Right atrium auricular region (tissue), 2 donors: ENCODE results near the gene MRPL12. TPM values are rescaled to one million over a fixed set of nuclear protein-coding genes. Genes with fewer than 3 reads are reported as not detected.

Experiments
- DNase-seq: peaks from one replicate; pipeline ENCODE4 v3.0.0-alpha.2; 2019; ENCODE audit warnings: low spot score
- H3K27ac ChIP-seq, 2 donors: fragments of 200-600 bp; sonication (generic); 1 replicate in 1 of 2; 2 replicates in 1 of 2; pipeline ENCODE4 v1.5.1; 2016 to 2019
- H3K27me3 ChIP-seq, 2 donors: fragments of 200-600 bp; sonication (generic); one replicate each; pipeline versions ENCODE4 v1.5.1 to v1.6.0; 2017 to 2019
- H3K36me3 ChIP-seq: fragments of 200-600 bp; sonication (generic); one replicate; pipeline ENCODE4 v1.5.1; 2016
- H3K4me1 ChIP-seq, 2 donors: fragments of 200-600 bp; sonication (generic); one replicate each; pipeline versions ENCODE4 v1.5.1 to v1.6.0; 2017 to 2019
- H3K4me3 ChIP-seq, 2 donors: fragments of 200-600 bp; sonication (generic); 1 replicate in 1 of 2; 2 replicates in 1 of 2; pipeline ENCODE4 v1.5.1; 2017 to 2019; ENCODE audit warnings: mild to moderate bottlenecking in 1 of 2, moderate library complexity in 1 of 2
- H3K9me3 ChIP-seq, 2 donors: fragments of 200-600 bp; sonication (generic); one replicate each; pipeline ENCODE4 v1.5.1; 2019
- total RNA-seq, 2 donors: library from RNA; depleted of rRNA; stranded (reverse); fragments of >200 nt; gene quantifications; one replicate each; pipeline ENCODE4 v1.1.0, GENCODE V29; 2016
- TF ChIP-seq, protein P1 (sequence below), 2 donors: fragments of 200-600 bp; sonication (generic); IDR thresholded peaks; one replicate each; pipeline ENCODE4 v1.5.1; 2019; ENCODE audit warnings: antibody characterized with exemption in 2 of 2

MRPL12 gene
- total RNA-seq, 2 donors from 2014 or later: 87.9 to 127 TPM

DNA sequence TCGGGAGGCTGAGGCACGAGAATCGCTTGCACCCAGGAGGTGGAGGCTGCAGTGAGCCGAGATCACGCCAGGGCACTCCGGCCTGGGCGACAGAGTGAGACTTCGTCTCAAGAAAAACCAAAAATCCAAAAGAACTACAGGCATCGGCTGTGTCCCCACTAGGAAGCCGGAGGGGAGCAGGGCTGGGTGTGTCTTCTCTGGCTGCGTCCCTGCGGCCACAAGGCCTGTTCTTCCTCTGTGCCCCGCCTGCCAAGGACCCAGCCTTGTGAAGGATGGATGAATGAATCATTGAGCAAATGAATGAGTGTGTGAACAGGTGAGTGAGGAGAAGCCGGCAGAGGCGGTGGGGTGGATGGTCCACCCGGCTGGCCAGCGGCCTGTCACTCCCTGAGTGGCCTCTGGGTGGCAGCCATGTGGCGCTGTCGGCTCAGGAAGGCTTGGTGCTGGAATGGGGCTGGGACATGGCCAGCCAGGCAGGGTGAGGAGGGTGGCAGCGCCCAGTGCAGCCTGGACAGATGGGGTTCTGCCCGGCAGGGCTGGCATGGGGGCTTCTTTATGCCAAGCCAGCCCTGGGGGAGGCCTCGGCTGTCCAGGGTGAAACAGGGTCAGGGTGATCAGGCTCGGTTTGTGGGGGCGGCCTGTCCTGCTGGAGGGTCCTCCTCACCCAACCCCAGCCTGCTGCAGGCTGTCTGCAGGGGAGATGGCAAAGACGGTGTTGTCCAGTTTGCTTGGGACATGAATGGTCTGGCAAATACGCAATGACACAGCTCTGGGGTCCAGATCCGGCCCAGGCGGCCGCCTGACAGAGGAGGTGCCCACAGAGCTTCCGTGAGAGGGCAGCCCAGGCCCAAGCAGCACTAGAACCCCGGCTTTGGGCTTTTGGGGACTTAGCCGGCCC, 30.6 kb downstream of the MRPL12 start:
- Histone ChIP-seq H3K27me3 (no peaks in the 10 kb centered on the region), H3K27ac (no peak overlapping the region), H3K36me3 (no peaks in the 10 kb centered on the region), H3K9me3 (no peaks in the 10 kb centered on the region), H3K4me3 (no peak overlapping the region), H3K4me1 (peaks cover 0 to 26% of the 10 kb centered on the region in 2 donors)
- peak; percentile 68 for DNase-seq
- TF ChIP-seq, protein P1, sequence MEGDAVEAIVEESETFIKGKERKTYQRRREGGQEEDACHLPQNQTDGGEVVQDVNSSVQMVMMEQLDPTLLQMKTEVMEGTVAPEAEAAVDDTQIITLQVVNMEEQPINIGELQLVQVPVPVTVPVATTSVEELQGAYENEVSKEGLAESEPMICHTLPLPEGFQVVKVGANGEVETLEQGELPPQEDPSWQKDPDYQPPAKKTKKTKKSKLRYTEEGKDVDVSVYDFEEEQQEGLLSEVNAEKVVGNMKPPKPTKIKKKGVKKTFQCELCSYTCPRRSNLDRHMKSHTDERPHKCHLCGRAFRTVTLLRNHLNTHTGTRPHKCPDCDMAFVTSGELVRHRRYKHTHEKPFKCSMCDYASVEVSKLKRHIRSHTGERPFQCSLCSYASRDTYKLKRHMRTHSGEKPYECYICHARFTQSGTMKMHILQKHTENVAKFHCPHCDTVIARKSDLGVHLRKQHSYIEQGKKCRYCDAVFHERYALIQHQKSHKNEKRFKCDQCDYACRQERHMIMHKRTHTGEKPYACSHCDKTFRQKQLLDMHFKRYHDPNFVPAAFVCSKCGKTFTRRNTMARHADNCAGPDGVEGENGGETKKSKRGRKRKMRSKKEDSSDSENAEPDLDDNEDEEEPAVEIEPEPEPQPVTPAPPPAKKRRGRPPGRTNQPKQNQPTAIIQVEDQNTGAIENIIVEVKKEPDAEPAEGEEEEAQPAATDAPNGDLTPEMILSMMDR (IDR thresholded peaks at IDR 0.05): peak; percentile 76 to 93

- Histone ChIP-seq H3K9me3 (no peaks in the 10 kb centered on the region), H3K36me3 (no peaks in the 10 kb centered on the region), H3K4me1 (peaks cover 0 to 26% of the 10 kb centered on the region in 2 donors), H3K4me3 (no peak overlapping the region), H3K27me3 (no peaks in the 10 kb centered on the region), H3K27ac (no peak overlapping the region)
- no peak for DNase-seq
- TF ChIP-seq, protein P1 (IDR thresholded peaks at IDR 0.05): no peak
Measured at GRCh38 chr17:81734405-81735263, 31.5 kb downstream of the MRPL12 start.

DNA sequence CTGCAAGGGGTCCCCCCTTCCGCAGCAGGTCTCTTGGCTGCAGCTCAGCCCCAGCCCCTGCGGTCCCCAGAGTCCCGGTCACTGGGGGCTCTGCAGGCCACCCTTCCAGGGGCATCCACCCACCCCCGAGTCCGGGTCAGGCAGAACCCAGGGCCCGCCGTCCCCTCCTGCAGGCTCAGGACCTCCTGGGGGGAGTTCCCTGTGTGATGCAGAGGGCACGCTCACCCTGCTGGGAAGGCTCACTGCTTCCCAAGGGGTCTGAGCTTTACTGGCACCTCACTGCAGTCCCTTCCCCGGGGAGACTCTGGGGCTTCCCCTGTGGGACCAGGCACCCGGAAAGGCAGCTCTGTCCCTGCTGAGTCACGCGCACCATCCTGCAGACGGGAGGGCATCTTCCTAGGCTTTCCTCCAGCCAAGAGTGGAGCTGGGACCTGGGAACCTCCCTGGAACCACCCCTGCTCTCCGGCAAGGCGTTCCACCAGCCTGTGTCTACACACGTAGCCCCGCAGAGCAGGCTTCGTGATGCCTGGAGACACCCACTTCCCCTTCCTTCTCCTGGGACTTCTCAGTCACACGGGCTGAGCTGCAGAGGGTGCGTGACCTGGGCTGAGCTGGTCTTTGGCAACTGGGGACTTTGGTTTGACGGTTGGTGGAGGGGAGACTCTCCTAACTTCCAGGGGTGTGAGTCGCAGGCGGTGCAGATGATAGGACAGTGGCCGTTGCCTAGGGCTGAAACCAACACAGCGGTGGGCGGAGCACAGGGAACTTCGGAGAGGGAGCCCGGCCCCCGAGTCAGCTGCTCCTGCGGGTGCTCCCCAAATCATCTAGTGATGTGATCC, 32.3 kb downstream of the MRPL12 start:
- DNase-seq: no peak
- Histone ChIP-seq H3K4me1 (peaks cover 0 to 26% of the 10 kb centered on the region in 2 donors), H3K36me3 (no peaks in the 10 kb centered on the region), H3K27me3 (no peaks in the 10 kb centered on the region), H3K27ac (no peak overlapping the region), H3K4me3 (peak overlapping the region in 1 of 2 donors; percentile 1), H3K9me3 (no peaks in the 10 kb centered on the region)
- TF ChIP-seq, protein P1 (IDR thresholded peaks at IDR 0.05): no peak

DNA sequence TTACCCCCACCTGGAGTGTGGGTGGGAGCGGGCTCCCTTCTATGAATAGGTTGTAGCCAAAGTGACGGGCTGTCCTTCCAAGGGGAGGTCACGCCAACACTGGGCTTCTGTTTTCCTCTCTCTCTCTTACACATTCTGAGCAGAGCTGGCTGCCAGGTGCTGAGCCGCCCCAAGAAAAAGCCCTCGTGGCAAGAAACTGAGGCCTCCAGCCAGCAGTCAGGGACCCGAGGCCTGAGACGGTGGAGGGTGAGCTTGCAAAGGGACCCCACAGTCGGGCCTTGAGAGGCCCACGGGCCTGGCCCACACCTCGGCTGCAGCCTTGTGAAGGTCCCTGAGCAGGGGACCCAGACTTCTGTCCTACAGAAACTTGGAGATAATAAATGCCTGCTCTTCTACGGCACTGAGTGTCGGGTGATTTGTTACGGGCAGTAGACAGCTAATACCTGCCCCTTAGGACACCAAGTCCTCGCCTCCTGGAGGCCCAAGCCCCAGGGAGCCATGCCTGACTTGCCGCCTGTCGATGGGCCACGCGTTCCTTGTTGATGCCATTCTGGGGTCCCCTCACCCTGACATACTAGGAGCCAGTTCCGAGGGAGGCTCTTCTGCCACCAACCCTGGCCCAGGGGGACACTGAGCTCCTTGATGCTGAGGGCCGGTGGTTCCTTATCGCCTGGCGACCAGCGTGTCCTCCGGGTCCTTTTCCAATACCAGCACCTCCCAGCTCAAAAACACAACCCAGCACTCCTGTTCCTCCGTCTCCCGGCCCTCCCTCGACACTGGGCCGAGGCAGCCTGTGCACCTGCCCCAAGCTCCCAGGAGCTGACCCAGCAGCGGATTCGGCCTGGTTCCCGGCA, 35.0 kb downstream of the MRPL12 start:
- Histone ChIP-seq H3K9me3 (no peaks in the 10 kb centered on the region), H3K36me3 (no peaks in the 10 kb centered on the region), H3K4me1 (peaks cover 0 to 19% of the 10 kb centered on the region in 2 donors), H3K27ac (no peak overlapping the region), H3K27me3 (no peaks in the 10 kb centered on the region), H3K4me3 (no peak overlapping the region)
- DNase-seq: no peak
- TF ChIP-seq, protein P1 (IDR thresholded peaks at IDR 0.05): no peak
